Thyroid gland (tissue), 4 donors: Measurements from ENCODE around the gene IPO5.

ENCODE experiments used
- POLR2A ChIP-seq, 2 donors: fragments of 450-650 bp; IDR thresholded peaks; one replicate each; pipeline ENCODE4 v1.6.1; 2017; ENCODE audit warnings: antibody characterized with exemption in 2 of 2, mild to moderate bottlenecking in 2 of 2, moderate library complexity in 1 of 2
- TF ChIP-seq, protein P1 (sequence below), 6 experiments: fragments of 200-600 bp in 3 of 6; fragments of 450-650 bp in 3 of 6; sonication (generic) in 3 of 6; IDR thresholded peaks; one replicate each; pipeline ENCODE4 v1.5.1; 2016 to 2019; ENCODE audit warnings: antibody characterized with exemption in 6 of 6, mild to moderate bottlenecking in 2 of 6, inconsistent platforms in 1 of 6, moderate library complexity in 1 of 6

DNA sequence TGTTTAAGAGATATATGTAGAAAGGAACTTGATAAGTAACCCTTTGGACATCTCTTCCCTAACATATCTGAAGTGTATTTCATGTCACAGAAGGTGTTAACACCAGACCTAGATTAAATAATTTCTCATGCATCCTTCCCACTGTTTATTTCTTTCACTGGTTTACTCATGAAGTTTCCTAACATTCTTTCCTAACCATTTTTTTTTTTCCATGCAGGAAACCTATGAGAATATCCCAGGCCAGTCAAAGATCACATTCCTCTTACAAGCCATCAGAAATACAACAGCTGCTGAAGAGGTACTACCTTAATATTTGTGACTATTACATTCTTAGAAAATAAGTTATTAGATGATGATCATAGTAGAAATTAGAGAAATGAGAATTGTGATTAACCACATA lies 28.8 kb downstream of the IPO5 start:
- TF ChIP-seq, protein P1, sequence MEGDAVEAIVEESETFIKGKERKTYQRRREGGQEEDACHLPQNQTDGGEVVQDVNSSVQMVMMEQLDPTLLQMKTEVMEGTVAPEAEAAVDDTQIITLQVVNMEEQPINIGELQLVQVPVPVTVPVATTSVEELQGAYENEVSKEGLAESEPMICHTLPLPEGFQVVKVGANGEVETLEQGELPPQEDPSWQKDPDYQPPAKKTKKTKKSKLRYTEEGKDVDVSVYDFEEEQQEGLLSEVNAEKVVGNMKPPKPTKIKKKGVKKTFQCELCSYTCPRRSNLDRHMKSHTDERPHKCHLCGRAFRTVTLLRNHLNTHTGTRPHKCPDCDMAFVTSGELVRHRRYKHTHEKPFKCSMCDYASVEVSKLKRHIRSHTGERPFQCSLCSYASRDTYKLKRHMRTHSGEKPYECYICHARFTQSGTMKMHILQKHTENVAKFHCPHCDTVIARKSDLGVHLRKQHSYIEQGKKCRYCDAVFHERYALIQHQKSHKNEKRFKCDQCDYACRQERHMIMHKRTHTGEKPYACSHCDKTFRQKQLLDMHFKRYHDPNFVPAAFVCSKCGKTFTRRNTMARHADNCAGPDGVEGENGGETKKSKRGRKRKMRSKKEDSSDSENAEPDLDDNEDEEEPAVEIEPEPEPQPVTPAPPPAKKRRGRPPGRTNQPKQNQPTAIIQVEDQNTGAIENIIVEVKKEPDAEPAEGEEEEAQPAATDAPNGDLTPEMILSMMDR (IDR thresholded peaks at IDR 0.05) = no peak
- no peak for TF ChIP-seq POLR2A (IDR thresholded peaks at IDR 0.05)
